GM19328 (cell line): Measurements from ENCODE around the gene FGF14.

Experiments used
- ATAC-seq: cut with Tn5 transposase; IDR thresholded peaks from one replicate; pipeline ENCODE4 v1.9.1; 2021; ENCODE audit warnings: mild to moderate bottlenecking, moderate library complexity; ENCODE audit not compliant: unreplicated experiment

The FGF14 gene

DNA sequence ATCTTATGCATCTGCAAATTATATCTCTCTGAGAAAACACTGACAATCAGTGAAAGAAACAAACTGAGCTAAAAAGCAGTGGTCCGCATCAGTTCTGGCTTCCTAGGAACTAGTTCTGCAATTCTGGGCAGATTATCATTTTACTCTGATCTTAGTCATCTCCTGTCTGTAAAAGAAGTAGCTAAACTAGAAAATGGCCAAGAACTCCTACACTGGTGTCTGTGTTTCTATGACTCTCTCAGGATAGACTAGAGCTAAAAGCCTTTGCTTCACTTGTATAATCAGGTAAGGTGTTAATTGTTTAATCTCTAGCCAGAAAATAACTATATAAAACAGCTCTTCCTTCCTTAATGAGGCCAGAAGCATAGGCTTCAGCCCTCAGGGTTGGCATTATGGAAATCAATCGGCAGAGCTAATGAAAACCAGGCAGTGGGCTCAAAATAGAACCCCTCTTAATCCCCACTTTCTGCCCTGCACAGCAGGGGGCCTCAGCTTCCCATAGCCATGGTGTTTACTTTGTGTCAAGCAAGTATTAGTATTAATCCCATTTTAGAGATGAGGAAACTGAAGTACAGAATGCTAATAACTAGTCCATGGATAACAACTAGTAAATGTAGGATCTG lies 459.2 kb downstream of the FGF14 start:
- no peak for ATAC-seq

DNA sequence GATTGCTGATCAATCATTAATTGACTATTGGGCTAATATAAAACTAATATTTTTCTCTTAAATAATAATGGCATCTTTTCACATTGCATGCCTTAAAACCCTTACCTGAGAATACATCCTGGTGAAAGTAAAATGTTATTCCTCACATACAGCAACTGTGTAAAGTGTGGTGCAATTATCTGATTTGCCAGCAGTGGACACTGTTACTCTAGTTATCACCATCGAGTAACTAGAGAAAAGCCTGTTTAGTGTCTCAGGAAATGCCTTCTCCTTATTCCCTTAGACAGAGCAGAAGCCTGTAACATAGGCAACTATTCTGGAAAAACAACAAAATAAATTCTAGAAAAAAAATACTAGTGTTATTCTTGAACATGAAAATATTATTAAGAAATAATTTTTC lies 459.8 kb downstream of the FGF14 start:
- ATAC-seq = peak; percentile 57

DNA sequence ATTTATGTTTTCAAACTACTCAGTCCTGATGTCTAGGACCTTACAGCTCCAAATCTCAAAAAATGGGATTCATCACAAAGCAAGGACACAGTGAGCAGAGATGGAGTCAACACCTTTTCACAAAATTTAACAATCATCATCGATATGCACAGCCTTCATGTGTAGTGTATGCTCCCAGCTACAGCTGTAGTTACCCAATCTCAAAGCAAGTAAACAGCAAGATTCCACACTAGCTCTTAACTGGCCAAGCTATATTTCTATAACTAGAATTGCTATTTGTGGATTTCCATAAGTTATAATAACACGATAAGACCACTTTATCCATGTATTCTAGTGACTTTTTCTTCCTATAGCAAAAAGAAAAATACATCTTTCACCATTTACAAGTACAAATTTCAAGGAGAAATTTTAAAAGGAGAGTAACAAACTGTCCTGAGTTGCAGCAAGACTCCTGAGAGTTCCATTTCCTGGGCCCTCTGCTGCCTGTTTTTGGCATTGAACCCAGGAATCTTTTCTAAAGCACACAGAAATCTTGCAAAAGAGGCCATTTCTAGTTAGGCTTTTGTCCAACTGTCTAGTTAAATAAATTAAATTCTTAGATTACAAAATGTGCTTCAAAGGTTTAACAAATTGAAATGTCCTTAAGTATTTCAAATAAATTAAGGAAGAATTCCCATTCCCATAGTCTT lies 460.6 kb downstream of the FGF14 start:
- no peak for ATAC-seq

DNA sequence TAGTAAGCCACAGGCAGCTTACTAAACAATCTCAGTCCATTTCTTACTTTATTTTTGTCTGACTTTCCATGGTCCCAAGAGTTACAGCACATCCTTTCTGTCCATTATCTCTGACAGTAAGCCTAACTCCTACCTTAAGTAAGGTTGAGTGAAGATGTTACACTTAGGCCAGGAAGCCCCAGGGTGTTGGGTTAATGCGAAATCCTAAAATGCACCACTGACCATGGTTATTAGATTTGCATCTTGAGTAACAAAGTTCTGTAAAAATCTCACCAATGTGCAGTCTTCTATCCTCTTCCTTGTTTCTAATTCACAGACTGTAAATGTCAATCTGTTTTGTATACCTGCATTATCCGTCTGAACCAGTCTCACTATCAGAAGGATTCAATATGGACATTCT lies 462.5 kb downstream of the FGF14 start:
- no peak for ATAC-seq

DNA sequence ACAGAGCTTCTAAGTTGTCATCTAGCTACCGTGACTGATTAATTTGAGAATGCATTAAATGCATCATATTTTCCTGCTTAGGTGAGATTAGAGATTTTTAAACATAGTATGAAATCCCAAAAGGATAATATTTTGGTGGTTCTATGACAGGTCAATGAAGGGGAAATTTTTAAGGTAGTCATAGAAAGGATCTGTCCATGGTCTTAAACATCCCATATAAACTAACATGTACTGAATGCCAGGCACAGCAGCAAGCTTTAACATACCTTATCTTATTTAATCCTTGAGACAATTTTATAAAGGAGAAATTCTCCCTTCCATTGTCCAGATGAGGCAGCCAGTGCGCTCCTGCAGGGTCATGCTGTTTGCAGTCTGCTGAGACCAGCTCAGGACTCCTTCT lies 466.0 kb downstream of the FGF14 start:
- ATAC-seq = no peak

DNA sequence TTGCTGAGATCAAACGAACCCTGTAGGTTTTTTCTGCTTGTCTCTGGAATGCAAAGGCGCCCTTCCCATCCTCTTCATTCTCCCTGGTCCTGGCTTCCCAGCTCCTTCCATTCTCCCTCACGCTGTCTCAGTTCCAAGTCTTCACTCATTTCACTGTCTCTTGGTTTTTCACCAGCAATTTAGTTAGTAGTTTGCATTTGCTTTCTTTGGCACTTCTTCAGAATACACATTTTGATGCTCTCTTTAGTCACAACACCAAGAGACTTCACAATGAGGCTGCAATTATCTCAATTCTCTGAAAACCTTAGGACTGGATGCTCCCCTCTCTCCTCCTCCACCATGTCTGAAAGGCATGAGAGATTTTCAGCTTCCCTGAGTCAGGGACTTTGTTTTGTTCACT lies 470.7 kb downstream of the FGF14 start:
- no peak for ATAC-seq

DNA sequence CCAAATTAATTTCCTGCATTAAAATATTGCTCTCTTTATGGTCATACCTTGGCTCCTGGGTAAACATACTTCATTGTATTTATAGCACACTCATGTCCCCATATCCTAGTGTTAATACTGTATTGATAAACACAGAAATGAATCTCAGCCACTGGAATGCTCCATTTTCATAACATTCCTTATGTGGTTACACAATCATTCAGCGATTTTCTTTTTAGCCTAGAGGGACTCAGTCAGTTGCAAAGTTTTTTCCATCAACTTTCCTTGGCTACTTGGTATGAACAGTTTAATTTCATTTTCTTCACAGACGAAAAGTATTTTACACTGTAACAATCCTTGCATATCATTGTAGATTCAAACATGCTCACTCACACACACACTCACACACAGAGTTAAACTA lies 471.5 kb downstream of the FGF14 start:
- ATAC-seq = no peak

DNA sequence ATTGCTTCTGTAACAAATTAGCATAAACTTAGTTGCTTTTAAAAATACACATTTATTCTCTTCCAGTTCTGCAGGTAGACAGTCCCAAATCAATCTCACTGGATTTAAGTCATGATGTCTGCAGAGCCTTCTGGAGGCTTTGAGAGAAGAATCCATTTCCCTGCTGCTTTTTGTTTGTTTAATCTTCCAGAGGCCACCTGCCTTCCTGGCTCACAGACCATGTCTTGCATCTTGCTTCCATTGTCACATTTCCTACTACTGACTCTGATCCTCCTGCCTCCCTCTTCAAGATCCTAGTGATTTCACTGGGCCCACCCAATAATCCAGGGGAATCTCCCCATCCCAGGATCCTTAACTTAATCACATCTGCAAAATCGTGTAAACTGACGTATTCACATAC lies 476.1 kb downstream of the FGF14 start:
- ATAC-seq = no peak

DNA sequence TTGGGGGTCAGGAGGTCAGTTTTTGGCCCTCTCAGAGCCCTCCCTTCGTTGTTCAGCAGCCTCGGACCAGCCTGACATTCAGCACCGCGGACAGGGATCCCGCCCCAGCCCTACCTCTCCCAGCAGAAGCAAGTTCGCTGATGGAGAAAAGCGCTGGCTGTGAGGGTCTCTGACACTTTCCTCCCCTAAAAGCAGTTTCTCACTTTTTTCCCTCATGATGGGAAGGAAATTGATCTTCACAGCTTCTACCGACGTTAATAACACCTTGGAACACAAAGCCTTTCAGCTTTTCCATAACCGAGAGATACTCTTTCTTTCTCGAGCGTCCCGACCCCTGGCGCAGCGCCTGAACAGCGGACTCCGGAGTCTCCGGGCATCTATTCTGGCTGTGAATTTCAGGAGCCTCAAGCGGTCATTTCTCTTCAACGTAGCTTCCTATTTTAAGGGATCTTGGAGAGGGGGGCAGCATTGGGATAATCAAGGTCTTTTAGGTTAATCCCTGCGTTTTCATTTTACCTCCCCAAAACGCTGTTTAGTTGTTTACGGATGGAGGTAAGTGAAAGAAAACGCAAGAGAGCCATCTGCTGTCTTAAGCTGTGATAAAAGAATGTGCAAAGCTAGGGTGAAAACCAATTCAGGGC lies 482.2 kb downstream of the FGF14 start:
- ATAC-seq = no peak

DNA sequence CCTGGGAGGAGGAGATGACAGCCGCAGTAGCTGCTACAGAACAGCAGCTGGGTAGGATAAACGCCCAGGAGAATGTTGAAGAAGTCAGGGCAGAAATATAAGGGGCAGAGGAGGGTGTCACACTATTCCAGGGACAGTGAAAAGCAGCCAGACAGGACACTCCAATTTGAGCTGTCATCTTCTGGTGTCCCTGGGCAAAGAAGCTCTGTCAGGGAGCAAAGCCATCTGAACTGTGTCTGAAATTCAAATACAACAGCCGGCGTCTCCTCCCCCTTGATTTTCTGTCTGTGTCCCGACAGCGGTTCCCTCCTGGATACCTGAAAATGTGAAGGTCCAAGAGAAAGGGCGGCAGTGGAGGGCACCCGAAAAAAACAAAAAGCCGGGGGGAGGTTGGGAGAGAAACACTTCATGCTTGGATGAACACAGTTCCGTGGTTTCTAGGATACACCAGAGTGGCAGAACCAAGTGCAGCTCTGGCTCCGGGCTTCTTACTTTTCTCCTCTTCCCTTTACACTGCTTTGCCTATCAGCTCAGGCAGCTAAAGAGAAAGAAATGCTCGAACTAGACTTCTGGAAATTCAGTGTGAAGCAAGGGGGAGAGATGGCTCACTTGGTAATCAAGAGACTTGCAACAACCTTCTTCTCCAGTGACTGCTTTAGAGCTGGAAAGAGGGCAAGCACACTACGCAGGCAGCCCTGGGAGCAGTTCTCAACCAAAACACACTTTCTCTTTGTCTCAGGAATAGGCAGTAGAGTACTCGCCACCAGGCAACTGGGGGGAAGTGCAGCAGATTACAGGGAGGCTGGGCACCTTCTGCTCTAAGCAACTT lies 483.8 kb downstream of the FGF14 start:
- ATAC-seq = no peak

DNA sequence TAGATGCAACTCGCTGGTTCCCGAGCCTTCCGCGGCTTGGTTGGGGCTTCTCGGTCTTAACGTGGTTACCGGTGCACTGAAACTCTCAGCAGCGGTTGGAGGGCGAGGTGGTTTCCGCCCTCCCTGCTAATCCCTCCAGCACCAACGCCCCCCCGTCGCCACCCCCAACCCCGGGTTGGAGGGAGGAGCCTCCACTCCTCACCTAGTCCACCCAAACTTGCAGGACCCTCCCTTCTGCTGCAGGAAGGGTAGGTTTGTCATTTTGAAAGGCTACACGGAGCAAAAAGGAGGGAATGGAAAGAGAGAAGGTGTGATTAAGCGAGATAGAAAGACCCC lies 484.4 kb downstream of the FGF14 start:
- ATAC-seq = no peak

DNA sequence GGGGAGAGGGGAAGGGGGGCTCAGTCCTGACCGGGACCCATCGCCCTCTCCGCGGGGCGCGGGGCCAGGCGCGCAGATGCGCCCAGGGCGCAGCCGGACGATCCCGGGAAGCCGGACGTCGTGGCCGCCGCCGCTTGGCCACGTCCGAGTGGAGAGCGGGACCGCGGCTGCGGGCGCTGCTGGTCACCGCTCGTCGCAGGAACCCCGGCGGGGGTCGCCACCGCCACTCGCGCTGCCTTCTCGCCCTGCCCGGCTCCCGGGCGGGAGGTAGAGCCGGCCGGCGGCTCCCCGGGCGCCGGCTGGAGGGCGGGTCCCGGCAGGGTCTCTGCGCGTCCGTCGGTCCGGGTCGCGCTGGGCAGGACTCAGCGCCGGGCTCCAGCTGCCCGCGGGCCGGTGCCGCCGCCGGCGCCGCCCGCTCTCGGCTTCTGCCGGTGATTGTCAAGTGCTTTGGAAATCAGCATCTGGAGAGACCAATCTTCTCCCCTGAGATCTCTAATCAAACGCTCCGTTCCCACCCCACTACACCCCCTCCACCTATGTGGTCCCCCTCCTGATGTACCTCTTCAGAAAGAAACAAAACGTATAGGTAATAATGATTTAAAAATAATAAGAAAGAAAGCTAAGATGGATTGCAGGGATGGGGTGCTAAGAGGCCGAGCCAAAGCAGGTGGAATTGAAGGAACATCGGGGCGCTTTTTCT lies 484.9 kb downstream of the FGF14 start:
- no peak for ATAC-seq

DNA sequence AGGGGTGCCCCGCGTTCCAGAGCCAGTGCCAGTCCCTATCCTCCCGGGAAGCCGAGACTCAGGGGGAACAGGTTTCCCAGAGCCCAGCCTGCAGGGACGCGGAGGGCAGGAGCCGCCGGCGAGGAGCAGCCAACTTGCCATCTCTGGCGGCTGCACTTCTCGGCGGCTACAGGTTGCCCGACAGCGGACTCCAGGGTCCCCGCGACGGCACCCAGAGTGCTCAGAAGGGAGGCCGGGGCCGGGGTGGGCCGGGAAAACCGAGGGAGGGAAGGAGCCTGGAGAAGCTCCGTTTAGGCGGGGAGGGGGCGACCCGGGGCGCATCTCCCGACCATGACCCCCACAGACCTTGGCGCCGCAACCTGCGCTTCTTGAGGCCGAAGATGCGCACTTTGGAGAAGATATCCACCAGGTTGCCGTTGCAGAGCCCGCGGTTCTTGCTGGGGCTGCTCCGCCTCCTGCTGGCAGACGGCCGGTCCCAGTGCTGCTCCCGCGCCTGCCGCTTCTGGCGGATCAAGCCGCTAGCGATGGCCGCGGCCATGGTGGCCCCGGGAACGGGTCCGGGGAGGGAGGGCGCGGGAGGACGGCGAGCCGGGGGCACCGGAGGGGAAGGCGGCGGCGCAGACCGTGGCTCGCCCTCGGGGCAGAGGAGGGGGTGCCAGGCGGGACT lies 485.6 kb downstream of the FGF14 start:
- no peak for ATAC-seq

DNA sequence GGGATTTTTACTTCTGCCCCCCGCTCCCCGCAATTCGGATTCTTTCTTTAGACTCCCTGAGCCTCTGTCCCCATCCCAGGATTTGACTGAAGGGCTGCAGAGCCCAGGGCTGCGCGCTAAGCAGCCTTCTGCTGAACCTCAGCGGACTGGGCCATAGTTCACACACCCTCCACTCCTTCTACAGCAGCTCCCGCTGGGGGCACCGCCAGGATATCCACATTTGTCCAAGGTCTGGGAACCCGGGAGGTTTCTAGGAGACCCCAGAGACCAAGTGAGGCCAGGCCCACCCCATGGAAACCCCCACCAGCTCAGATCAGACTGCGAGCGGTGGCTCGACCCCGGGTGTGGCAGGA lies 486.1 kb downstream of the FGF14 start:
- no peak for ATAC-seq

DNA sequence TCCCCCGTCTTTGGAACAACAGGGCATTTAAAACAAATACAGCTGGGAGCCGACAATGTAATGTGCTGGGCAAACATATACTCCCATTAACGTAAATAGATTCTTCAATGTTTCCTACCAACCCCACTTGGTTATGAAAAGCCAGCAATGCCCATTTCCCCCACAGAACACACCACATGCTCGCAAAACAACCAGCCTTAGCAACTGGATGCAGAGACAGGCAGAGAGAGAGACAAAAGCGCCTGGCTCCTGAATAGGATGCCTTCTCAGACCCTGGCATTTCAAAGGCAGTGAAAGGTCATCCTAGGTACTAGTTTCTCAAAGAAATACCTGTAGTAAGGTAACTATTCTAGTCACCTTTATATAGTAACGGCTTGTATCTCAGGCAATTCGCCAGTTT lies 486.5 kb downstream of the FGF14 start:
- ATAC-seq = no peak

DNA sequence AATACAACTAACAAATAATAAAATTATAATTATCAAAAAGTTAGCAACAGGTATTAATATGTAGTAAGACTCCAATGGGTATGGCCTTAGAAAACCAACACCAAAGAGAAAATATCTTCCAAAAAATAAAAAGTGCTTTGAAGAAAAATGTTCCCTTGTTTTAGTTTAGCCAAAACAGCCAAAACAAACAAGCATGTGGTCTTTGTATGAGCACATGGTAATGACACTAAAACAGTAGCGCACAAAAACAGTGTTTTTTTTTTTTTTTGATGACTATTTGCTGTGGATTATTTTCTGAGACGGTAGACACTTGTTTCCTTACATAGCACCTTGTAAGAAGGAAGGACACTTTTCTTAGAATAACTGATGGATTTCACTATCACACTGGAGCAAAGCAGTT lies 490.1 kb downstream of the FGF14 start:
- ATAC-seq = no peak

DNA sequence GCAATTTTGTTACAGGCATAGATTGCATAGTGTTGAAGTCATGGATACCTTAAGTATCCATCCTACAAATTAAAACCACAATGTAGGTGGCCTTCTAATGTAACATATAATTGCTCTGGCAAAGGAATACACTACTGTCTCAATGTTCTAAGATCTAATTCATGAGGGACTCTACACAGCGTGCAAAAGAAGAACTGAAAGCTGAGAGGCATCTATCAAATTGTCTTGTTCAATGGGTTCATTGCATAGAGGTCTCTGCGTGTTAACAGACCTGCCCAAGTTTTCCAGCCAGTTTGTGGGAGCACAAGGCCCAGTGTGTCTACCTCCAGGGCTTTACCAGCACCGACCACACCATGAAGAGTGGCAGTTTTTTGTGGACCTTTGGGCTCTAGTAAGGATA lies 498.0 kb downstream of the FGF14 start:
- no peak for ATAC-seq

DNA sequence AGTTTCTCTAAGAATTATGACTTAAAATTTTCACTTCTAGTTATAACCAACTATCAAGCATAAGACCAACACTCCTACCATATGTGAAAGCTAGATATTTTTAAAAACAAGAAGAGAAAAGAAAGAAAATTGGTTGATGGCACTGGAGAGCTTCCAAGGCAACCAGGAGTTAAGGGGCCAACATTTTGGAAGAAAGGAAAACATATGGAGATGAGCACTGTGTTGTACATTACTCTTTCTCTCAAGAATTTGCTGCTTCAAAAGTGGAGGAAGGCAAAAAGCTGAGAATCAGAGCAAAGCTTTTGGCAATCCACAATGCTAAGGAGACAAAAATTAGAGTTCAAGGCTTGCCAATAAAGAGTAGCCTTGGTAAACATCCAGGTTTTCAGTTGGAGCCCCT lies 503.2 kb downstream of the FGF14 start:
- ATAC-seq = no peak

DNA sequence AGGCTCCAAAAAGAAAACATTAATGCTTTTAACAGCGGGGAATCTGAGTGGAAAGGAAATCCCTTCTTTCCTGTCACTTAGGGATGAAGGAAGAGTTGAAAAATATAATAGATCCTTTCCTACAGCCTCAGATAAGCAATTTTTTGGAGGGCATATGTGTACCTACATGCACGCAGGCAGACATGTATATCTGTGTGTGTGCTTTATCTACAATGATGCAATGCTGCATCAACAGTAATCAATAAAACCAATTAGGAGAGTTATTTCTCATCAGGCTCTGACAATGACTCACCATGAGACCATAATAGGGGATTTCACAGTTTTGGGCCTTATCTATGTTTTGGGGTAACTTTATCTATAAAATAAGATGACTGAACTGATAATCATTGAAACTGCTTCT lies 505.3 kb downstream of the FGF14 start:
- no peak for ATAC-seq

DNA sequence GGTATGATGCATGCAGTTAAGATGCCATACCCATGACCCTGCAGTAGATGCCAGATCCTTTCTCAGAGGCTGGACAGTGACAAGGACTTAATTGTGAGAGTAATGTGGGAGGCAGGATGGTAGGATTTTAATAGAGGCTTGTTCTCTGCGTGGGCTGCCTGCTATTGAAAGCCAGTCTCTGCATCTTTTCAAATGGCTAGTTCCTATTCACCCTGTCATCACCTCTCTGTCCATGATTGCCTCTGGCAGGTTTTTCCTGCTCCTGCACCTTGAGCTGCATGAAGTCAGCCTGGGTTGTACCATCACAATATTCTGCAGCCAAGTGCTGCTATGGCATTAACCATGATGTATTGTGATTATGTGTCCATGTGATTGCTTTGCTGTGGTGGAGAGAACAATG lies 508.8 kb downstream of the FGF14 start:
- ATAC-seq = no peak

DNA sequence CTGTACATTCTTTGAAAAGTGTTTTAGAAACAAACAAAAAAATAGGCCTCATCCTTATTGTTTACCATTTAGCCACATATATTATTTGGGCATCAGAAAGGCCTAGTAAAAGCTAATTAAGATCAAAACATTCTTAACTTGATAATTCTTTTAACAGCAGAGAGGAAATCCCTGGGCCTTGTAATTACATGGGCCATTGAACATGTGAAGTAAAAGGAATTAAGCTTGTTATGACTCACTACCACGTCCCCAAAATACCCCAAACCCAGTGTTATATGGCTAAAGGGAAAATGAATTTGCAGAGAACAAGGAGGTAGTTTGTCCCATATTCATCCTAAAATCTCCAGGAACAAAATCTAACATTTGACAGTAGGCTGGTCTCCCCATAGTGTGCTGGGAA lies 509.6 kb downstream of the FGF14 start:
- no peak for ATAC-seq
